DND-41 (cell line): ENCODE results near the gene NAMPT.

Experiments used
- CTCF ChIP-seq: IDR thresholded peaks from 2 replicates; pipeline ENCODE4 v1.5.1; 2012; ENCODE audit warnings: borderline replicate concordance, low read length, moderate library complexity, mild to moderate bottlenecking; ENCODE audit not compliant: poor library complexity, severe bottlenecking; ENCODE audit errors: extremely low read depth
- EZH2 ChIP-seq: IDR thresholded peaks from 3 replicates; pipeline ENCODE4 v1.6.1; 2012; ENCODE audit warnings: borderline replicate concordance, low read depth, mild to moderate bottlenecking, moderate library complexity, low read length, inconsistent platforms; ENCODE audit not compliant: severe bottlenecking

GRCh38 chr7:106289848-106290247, 5.1 kb upstream of the NAMPT start:
- TF ChIP-seq CTCF, result no peak
- no peak for TF ChIP-seq EZH2
